M059J (cell line): ENCODE results near the gene ZFAND4. TPM values are rescaled to one million over a fixed set of nuclear protein-coding genes. Genes with fewer than 3 reads are reported as not detected.
"Not testable (repeated sequence)": the region's sequence is repeated elsewhere in the genome, so short reads cannot be mapped to it uniquely, and the experiment has no call there.

Experiments used
- DNase-seq: peaks from one replicate; pipeline ENCODE4 v3.0.0-alpha.2; 2012; ENCODE audit warnings: low read depth
- total RNA-seq: library from RNA; depleted of rRNA; stranded (reverse); fragments of >200 nt; shearing (Covaris generic); gene quantifications from 2 replicates; pipeline ENCODE4 v1.2.3, GENCODE V29; 2014; rRNA removed

Gene ZFAND4
- 5.8 and 7.9 TPM in 2 replicates for total RNA-seq

DNA sequence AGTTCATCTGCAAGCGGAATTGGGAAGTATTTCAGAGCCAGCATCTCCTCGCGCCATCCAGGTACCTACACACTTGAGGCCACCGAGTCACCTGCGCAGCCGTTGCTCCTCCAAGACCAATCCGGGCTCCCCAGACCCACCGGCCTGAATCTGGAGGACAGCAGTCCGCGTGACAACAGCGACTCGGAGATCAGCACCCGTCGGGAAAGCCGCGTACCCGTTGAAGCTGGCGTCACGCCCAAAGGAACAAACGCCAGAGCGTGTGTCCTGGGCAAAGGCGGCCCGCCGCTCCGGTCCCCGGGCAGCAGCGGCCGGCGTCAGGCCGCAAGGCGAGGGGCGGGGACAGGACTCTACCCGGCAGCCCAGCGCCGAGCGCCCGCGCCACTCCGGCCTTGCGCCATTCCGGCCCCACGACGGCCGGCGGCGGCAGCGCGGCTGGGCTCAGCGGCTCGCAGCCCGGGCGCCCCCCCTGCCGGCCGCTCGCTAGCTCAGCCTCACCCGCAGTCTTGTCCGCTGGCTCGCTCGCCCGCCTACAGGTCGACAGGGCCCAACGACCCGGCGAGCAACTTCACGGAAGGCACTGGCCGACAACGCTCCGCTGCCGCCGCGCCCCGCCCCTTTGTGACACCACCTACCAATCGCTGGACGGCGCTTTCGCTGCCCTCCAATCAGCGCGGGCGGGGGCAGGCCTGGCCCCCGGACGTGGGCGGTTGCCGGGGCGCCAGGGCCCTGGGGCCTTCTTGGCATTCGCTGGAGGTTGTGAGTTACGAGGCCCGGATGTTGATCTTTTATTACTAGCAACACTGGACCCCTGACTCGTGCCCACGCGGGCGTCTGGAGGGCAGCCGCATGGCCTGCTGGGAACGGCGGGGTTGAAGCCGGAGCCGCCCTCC, at the start of gene ZFAND4:
Gene ZFAND4 (minus strand): TSS at position 592 of the 893 bp plus-strand sequence. CDS start 9,047 bp downstream, outside the sequence.
- peak; percentile 96 for DNase-seq

DNA sequence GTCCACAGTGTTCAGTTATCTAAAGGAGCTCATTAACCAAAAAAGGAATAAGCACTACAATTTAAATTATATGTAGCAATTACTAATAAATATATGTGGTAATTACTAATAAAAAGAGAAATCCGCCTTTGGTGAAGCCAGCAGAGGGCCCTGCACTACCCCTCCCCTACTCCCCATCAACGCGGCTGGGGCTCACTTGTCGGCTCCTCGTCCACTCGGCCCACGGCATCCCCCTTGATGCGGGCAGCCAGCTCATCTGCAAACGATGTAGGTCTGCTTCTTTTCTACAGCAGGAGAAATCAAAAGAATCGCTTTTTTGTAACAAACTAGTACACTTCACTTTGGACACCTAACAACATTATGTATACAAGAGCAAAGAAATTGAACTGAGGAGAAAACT, 48.9 kb upstream of the ZFAND4 start:
- DNase-seq: not testable (repeated sequence)

DNA sequence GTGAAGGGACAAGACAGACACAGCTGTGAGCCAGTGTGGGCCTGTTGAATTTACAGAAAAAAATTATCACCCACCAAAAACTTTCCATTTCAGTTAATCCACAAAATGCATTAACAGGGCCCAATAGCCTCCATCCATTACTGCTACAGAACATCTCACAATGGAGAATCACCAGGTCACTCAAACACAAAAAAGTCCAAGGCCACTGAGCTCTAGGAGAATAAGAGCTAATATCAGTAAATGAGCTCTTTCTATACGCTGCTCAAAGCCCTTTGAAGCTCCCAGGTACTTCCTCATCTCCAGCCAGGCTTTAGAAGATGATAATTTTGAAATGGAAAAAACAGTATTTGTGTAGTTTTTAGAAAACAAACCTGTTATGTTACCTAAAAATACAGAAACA, 45.1 kb upstream of the ZFAND4 start:
- DNase-seq: not testable (repeated sequence)

DNA sequence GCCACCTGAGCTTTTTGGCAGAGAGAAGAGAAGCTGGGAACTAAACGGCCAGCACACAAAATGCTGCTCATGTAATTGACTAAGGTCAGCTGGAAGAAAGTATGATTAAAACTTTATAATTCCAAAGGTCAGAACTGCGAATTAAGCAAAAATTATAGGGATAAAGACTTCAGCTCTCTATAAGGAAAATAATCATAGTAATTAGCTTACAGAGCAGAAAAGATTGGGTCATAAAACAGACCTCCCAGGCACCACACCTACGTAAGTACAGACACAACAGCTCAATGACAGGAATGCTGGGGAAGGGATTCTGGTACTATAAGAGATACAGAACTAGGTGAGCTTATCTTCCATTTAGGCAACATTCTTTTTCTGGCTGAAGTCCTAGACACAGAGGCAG, 44.5 kb upstream of the ZFAND4 start:
- not testable (repeated sequence) for DNase-seq

DNA sequence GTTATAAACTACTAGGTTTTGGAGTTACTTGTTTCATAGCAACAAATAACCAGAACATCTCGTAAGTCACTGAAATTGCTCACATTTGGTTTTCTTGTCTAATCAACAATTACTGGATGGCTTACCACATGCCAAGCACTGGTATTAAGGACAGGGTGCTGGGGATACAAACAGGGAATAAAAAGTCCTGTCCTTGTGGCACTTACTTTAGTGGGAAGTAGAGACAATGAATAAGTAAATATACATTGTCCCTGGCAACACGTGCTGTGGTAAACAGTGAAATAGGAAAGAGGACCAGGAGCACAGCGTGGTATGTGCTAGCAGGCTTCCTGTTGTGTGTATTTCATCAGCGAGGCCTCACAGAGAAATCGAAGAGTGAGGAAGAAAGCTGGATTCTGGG, 38.7 kb upstream of the ZFAND4 start:
- DNase-seq: not testable (repeated sequence)

DNA sequence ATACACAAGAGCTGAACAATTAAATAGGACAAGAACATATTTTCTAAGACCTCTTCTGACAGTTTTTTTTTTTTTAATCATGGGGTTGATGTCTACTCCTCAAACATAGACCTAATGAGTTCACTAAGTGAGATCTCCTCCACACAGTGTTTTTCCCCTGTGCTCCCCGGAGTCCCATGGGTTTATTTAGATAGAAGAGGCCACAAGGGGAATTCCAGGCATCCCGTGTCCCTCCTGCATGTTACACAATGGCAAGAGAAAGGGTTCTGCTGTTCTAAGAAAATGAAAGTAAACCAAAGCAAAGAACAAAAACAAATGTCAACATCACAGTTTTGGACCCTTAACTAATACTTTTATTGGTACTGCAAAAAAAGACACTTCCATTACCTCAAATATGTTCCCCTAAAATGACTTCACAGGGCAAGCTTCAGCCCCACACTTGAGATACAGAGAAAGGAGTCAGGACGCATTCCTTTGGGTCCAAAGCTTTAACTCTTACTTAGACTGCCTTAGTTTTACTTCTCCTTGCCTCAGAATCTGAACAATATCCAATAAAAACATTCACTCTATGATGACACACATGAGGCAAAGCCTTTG, 37.7 kb upstream of the ZFAND4 start:
- peak; percentile 8 for DNase-seq

DNA sequence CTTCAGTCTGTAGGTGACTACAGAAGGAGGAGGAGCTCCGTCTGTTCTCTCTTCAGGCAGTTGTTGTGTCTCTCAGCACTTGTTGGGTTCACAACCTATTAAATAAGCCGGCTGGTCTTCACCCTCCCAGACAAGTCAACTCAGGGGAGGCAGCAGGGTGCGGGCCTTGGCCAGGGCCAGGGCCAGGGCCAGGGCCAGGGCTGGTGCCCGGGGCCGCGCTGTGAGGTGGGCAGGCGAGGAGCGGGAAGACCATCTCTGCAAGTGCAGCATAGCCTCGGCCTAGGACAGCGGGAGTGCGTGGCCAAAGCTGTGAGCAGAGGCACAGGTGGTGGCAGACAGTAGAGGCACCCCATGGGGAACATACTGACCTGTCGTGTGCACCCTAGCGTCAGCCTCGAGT, 5.9 kb upstream of the ZFAND4 start:
- DNase-seq: not testable (repeated sequence)

DNA sequence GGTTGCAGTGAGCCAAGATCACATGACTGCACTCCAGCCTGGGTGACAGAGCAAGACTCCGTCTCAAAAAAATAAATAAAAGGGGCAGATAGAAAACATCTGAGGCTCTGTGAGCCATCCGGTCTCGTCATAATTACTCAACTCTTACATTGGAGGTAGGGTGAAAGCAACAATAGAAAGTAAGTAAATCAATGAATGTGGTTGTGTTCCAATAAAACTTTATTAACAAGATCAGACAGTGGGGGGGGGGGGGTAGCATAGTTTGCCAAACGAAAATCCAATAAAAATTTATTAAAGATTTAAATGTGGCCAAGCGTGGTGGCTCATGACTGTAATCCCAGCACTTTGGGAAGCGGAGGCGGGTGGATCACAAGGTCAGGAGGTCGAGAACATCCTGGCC, 2.8 kb upstream of the ZFAND4 start:
- no peak for DNase-seq

DNA sequence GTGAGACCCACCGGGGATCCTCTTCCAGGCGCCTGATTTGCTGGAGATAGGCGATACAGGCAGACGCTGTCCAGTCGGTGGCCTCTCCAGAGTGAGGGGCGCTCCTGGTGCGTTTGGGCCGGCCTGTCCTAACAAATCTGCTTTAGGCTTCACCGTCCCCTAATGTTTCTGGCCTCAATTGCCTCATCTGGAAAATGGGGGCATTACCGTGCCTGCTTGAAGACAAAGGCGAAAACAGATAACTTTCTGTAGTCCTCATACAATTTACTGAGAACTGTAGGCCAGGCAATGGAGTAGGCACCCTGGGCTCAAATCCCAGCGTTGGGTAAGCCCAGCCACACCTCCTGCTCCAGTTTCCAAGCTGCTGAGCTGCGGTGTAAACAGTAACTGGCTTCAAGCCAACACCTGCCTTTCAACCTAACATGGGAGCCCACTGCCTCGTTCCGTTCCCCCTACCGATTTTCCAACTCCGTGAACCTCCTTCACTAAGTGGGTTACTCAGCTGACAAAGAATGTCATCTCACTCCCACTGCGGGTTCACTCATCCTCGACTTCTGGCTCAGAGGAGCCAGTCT, 589 bp upstream of the ZFAND4 start:
- no peak for DNase-seq

DNA sequence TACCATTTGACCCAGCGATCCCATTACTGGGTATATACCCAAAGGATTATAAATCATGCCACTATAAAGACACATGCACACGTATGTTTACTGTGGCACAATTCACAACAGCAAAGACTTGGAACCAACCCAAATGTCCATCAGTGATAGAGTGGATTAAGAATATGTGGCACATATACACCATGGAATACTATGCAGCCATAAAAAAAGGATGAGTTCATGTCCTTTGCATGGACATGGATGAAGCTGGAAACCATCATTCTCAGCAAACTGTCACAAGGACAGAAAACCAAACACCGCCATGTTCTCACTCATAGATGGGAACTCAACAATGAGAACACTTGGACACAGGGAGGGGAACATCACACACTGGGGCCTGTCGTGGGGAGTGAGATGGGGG, 1.3 kb downstream of the ZFAND4 start:
- DNase-seq: not testable (repeated sequence)

DNA sequence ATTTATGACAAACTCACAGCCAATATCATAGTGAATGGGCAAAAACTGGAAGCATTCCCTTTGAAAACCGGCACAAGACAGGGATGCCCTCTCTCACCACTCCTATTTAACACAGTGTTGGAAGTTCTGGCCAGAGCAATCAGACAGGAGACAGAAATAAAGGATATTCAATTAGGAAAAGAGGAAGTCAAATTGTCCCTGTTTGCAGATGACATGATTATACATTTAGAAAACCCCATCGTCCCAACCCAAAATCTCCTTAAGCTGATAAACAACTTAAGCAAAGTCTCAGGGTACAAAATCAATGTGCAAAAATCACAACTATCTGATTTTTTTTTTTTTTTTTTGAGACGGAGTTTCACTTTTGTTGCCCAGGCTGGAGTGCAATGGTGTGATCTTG, 2.7 kb downstream of the ZFAND4 start:
- not testable (repeated sequence) for DNase-seq

DNA sequence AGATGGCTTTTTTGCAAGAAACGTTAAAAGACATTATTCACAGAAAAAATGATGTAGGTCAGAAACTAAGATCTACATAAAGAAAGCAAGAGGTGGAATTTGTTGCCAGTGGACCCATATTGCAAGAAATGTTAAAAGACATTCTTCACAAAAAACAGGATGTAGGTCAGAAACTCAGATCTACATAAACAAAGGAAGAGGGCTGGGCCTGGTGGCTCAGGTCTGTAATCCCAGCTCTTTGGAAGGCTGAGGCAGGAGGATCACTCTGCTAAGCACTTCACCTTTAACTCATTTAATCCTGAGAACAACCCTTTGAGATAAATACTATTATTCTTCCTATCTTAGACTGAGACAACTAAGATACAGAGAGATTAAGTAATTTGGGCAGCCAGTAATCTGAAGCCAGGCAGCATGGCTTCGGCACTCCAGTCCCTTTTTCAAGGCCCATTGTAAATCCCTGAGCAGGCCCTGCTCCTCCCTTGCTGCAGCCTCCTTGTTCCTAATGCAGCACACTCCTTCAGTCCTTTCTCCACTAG, 11.6 kb downstream of the ZFAND4 start:
- no peak for DNase-seq

DNA sequence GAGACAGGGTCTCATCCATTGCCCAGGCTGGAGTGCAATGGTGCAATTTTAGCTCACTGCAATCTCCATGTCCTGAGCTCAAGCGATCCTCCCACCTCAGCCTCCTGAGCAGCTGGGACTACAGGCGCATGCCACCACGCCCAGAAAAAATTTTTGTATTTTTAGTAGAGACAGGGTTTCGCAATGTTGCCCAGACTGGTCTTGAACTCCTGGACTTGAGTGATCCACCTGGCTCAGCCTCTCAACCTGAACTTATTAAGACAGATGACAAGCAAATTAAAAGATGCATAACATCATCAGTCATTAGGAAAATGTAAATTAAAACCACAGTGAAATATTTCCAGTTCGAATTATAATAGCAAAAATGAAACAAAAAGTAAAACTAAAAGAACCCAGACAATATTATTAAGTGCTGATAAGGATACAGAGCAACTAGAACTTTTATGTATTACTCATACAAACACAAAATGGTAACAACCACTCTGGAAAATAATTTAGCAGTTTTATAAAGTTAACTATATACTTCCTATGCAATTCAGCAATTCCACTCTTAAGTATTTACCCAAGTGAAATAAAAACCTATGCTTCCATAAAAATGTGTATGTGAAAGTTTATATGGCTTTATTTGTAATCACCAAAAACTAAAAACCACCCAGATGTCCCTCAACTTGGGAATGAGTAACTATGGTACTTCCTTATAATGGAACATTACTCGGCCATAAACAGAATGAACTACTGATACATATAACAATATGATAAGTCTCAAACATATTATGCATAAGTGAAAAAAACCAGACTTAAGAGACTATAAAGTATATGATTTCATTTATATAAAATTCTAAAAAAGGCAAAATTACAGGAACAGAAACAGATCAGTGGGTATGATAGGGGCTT, 15.3 kb downstream of the ZFAND4 start:
- no peak for DNase-seq

DNA sequence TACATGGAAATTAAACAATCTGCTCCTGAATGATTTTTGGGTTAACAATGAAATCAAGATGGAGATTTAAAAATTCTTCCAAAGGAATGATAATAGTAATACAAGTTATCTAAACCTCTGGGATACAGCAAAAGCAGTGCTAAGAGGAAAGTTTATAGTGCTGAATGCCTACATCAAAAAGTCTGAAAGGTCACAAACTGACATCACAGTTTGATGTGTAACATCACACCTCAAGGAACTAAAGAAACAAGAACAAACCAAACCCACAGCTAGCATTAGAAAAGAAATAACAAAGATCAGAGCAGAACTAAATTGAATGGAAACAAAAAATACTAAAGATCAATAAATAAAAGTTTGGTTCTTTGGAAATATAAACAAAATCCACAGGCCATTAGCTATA, 17.4 kb downstream of the ZFAND4 start:
- DNase-seq: no peak

DNA sequence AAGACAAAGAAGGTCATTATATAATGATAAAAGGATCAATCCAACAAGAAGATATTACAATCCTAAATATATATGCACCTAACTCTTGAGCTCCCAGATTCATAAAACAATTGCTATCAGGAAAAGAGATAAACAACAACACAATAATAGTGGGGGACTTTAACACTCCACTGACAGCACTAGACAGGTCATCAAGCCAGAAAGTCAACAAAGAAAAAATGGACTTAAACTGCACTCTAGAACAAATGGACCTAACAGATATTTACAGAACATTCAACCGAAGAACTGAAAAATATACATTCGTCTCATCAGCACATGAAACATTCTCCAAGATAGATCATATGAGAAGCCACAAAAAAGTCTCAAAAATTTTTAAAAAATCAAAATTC, 17.8 kb downstream of the ZFAND4 start:
- not testable (repeated sequence) for DNase-seq

DNA sequence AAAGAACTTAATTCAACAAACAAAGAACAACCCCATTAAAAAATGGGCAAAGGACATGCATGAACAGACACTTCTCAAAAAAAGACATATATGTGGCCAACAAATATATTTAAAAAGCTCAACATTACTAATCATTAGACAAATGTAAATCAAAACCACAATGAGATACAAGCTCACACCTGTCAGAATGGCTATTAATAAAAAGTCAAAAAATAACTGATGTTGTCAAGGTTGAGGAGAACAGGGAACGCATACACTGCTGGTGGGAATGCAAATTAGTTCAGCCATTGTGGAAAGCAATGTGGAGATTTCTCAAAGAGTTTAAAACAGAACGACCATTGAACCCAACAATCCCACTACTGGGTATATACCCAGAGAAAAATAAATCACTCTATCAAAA, 19.1 kb downstream of the ZFAND4 start:
- no peak for DNase-seq

DNA sequence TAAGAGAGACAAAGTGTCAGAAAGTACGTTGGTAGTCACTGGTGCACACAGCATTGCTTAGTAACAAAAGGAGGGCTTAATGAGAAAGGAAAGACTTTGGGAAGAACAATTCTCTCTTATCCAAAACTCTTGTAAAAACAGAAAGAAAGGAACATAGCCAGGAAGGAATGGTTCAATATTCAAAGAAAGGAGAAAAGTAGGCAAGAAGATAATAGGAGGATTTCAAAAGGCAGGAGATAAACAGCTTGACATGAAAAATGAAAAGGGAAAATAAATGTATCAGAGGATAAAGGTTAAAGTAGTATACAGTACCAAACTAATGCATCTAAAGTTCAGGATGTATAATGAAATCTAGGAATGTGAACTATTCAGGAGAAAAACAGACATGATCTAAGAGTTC, 20.1 kb downstream of the ZFAND4 start:
- DNase-seq: no peak

DNA sequence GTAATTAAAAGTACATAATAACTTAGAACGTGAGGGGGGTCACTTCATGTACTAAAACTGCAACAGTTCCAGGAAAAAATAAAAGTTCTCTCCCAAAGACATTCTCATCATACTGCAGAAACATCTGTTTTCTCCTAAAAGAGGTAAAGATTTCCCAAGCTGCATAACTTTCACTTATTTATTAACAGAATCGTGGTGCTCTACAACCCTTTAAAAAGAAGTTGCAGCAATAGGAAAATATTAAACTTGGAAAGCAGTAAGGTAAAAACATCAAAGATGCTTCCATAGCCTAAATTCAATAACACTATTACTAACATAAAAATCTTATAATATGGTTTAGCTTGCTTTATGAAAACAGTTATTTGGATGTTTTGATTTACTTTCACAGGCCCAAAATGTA, 23.3 kb downstream of the ZFAND4 start:
- DNase-seq: no peak

DNA sequence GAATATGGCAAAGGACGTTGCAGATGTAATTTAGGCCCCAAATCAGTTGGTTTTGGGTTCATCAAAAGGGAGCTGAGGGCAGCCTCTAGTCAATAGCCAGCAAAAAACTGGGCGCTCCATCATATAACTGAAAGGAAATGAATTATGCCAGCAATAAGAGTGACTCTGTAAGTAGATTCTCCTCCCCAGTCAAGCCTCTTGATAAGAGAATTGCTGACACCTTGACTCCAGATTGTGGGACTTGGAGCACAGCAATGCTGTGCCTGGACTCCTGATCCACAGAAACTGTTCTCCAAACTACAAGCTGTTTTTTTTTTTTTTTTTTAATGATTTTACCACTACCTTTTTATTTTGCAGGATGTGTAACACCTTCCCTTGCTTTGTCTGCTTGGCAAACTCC, 25.5 kb downstream of the ZFAND4 start:
- DNase-seq: no peak

DNA sequence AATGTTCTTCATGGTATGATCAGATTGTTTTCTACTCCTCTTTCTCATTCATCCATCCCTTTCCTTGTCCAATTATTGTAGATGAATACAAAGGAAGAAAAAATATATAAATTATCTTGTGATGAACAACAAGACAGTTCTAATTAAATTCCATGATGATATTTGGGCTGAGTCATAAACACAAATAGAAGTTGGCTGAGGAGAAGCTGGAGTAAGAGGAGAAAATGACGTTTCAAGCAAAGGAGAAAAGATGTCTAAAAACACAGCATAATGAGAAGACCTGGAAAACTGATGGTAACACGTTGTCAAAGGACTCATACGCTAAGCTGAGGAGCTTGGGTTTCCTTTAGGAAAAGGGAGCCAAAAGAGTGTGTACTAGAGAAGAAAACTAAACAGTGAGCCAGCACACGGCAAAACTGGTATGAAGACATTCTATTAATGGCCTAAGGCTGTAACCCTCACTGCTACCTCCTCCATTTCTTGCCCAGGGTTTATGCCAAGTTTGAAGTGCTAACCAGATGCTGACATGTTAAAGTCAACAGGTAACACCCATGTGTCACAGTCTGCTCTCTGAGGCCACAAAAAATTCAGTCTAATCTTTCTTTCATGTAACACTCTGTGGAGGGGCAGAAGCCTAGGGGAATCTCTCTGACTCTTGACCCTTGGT, 26.1 kb downstream of the ZFAND4 start:
- DNase-seq: no peak

DNA sequence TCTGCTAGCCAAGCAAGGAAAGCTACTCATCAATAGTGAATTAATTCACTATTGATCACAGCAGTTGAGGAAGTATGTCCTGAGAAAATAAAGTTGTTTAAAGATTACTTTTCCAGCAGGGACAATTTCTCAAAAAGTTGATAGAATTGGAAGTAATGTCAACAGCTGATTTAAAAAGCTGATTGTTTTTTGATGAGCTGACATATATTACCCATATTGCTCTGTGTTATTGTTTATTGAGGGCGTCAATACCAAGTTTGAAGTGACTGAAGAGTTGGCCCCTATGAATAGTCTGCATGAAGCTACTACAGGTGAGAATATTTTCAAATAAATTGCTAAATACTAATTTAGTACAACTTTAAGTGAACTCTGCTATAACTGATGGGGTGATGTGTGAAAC, 28.0 kb downstream of the ZFAND4 start:
- DNase-seq: no peak
